Measurements from ENCODE around the gene ICAM1.

Gene ICAM1

DNA sequence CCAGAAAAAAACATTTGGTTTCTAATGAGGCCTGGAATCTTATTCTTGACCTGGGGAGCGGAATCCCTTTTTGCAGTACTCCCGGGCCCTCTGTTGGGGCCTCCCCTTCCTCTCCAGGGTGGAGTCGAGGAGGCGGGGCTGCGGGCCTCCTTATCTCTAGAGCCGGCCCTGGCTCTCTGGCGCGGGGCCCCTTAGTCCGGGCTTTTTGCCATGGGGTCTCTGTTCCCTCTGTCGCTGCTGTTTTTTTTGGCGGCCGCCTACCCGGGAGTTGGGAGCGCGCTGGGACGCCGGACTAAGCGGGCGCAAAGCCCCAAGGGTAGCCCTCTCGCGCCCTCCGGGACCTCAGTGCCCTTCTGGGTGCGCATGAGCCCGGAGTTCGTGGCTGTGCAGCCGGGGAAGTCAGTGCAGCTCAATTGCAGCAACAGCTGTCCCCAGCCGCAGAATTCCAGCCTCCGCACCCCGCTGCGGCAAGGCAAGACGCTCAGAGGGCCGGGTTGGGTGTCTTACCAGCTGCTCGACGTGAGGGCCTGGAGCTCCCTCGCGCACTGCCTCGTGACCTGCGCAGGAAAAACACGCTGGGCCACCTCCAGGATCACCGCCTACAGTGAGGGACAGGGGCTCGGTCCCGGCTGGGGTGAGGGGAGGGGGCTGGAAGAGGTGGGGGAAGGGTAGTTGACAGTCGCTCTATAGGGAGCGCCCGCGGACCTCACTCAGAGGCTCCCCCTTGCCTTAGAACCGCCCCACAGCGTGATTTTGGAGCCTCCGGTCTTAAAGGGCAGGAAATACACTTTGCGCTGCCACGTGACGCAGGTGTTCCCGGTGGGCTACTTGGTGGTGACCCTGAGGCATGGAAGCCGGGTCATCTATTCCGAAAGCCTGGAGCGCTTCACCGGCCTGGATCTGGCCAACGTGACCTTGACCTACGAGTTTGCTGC, 16.1 kb downstream of the ICAM1 start, which contains the start of gene ICAM4:
Gene ICAM4, plus strand, starts transcription at position 153 of the 935 bp plus-strand sequence. Its CDS starts 58 bp downstream, at position 211.
- peaks cover 19% of the 10 kb centered on the region for H3K36me3 ChIP-seq (ENCODE audit: insufficient read depth, low read length)
- peaks cover 21% of the 10 kb centered on the region for H3K27me3 ChIP-seq (ENCODE audit: insufficient read depth, low read length)
- no peak within 1 kb of the TSS for H2AFZ ChIP-seq (ENCODE audit: low read depth, low read length)
- no peak within 1 kb of the TSS for H3K4me3 ChIP-seq (ENCODE audit: low read length)
- H3K4me1 ChIP-seq (ENCODE audit: insufficient read depth, low read length): peaks cover 29% of the 10 kb centered on the region
- no peaks in the 10 kb centered on the region for H3K9me3 ChIP-seq (ENCODE audit: low read length)

DNA sequence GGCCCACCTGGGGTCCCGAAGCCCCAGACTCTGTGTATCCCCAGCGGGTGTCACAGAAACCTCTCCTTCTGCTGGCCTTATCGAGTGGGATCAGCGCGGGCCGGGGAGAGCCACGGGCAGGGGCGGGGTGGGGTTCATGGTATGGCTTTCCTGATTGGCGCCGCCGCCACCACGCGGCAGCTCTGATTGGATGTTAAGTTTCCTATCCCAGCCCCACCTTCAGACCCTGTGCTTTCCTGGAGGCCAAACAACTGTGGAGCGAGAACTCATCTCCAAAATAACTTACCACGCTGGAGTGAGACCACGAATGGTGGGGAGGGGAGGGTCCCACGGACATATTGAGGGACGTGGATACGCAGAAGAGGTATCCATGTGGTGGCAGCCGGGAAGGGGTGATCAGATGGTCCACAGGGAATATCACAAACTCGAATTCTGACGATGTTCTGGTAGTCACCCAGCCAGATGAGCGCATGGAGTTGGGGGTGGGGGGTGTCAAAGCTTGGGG, 17.8 kb downstream of the ICAM1 start:
- H3K4me1 ChIP-seq (ENCODE audit: insufficient read depth, low read length): peaks cover 30% of the 10 kb centered on the region
- peaks cover 18% of the 10 kb centered on the region for H3K36me3 ChIP-seq (ENCODE audit: insufficient read depth, low read length)
- peak overlapping the region; percentile 52 for H2AFZ ChIP-seq (ENCODE audit: low read depth, low read length)
- peak overlapping the region; percentile 50 for H3K4me3 ChIP-seq (ENCODE audit: low read length)
- H3K27me3 ChIP-seq (ENCODE audit: insufficient read depth, low read length): peaks cover 34% of the 10 kb centered on the region
- H3K9me3 ChIP-seq (ENCODE audit: low read length): peaks cover 3% of the 10 kb centered on the region

DNA sequence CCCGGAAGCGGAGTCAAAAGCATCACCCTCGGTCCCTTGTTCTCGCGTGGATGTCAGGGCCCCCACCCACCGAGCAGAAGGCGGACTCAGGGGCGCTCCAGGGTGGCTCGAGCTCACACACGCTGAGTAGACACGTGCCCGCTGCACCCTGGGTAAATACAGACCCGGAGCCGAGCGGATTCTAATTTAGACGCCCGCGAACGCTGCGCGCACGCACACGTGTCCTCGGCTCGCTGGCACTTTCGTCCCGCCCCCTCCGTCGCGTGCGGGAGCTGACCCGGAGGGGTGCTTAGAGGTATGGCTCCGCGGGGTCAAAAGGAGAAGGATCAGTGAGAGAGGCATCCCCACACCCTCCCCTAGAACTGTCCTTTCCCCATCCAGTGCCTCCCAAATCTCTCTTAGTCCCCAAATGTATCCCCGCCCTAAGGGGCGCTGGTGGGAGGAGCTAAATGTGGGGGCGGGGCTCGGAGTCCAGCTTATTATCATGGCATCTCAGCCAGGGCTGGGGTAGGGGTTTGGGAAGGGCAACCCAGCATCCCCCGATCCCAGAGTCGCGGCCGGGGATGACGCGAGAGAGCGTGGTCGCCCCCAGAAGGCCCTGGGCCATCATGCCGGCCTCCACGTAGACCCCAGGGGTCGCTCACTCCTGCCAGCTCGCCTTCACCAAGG, 18.4 kb downstream of the ICAM1 start:
- Histone ChIP-seq H3K4me1 (ENCODE audit: insufficient read depth, low read length) (peaks cover 30% of the 10 kb centered on the region), H3K9me3 (ENCODE audit: low read length) (peaks cover 5% of the 10 kb centered on the region), H3K4me3 (ENCODE audit: low read length) (peak overlapping the region; percentile 50), H3K36me3 (ENCODE audit: insufficient read depth, low read length) (peaks cover 12% of the 10 kb centered on the region), H2AFZ (ENCODE audit: low read depth, low read length) (peak overlapping the region; percentile 52), H3K27me3 (ENCODE audit: insufficient read depth, low read length) (peaks cover 34% of the 10 kb centered on the region)

DNA sequence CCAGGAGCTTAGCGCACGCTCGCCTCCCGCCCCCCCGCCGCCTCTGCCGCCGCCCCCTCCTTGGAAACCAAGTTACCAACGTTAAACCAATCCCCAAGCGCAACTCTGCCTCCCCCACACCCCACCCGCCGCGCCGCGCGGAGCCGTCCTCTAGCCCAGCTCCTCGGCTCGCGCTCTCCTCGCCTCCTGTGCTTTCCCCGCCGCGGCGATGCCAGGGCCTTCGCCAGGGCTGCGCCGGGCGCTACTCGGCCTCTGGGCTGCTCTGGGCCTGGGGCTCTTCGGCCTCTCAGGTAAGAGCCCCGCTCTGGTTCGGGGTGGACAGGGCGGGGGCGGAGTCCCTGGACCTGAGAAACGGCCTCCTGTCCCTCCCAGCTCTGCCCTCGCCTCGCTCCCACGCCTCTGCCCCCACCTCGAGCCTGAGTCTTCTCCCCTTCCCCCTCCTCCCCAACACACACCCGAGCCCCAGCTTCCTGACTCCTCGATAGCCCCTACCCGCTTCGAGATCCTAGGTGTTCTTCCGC, 19.0 kb downstream of the ICAM1 start, which contains the start of gene ICAM5:
Gene ICAM5, plus strand, starts transcription at position 117 of the 521 bp plus-strand sequence. Its CDS starts 92 bp downstream, at position 209.
- H3K4me1 ChIP-seq (ENCODE audit: insufficient read depth, low read length): peaks cover 30% of the 10 kb centered on the region
- H3K36me3 ChIP-seq (ENCODE audit: insufficient read depth, low read length): peaks cover 9% of the 10 kb centered on the region
- peak within 1 kb of the TSS; percentile 65 for H2AFZ ChIP-seq (ENCODE audit: low read depth, low read length)
- H3K4me3 ChIP-seq (ENCODE audit: low read length): peak within 1 kb of the TSS; percentile 50
- H3K27me3 ChIP-seq (ENCODE audit: insufficient read depth, low read length): peaks cover 37% of the 10 kb centered on the region
- peaks cover 5% of the 10 kb centered on the region for H3K9me3 ChIP-seq (ENCODE audit: low read length)

DNA sequence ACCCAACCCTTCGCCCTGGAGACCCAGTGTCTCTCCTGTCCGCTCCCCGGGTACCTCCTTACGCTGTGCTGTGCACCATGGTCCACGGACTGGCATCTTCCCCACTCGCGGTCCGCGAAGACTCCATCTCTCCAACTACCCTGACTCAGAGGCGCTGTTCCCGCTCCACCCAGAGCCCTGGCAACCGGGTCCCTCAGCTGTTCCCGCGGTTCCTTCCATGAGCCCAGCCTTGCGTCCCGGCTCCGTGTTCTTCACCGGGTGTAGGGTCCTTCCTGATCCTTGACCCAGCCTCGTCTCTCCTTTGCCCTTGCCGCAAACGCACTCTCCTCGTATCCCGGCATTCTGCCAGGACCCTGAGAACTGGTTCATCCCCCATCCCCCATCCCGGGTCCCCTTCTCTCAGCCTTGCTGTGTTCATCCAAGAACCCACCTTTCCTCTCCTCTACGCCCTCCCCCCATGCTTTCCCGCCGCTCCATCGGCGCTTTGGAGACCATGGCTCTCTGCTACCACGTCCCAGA, 19.5 kb downstream of the ICAM1 start:
- peak overlapping the region; percentile 50 for H3K4me3 ChIP-seq (ENCODE audit: low read length)
- H3K36me3 ChIP-seq (ENCODE audit: insufficient read depth, low read length): peaks cover 4% of the 10 kb centered on the region
- peaks cover 5% of the 10 kb centered on the region for H3K9me3 ChIP-seq (ENCODE audit: low read length)
- peaks cover 30% of the 10 kb centered on the region for H3K4me1 ChIP-seq (ENCODE audit: insufficient read depth, low read length)
- H2AFZ ChIP-seq (ENCODE audit: low read depth, low read length): no peak overlapping the region
- peaks cover 41% of the 10 kb centered on the region for H3K27me3 ChIP-seq (ENCODE audit: insufficient read depth, low read length)

DNA sequence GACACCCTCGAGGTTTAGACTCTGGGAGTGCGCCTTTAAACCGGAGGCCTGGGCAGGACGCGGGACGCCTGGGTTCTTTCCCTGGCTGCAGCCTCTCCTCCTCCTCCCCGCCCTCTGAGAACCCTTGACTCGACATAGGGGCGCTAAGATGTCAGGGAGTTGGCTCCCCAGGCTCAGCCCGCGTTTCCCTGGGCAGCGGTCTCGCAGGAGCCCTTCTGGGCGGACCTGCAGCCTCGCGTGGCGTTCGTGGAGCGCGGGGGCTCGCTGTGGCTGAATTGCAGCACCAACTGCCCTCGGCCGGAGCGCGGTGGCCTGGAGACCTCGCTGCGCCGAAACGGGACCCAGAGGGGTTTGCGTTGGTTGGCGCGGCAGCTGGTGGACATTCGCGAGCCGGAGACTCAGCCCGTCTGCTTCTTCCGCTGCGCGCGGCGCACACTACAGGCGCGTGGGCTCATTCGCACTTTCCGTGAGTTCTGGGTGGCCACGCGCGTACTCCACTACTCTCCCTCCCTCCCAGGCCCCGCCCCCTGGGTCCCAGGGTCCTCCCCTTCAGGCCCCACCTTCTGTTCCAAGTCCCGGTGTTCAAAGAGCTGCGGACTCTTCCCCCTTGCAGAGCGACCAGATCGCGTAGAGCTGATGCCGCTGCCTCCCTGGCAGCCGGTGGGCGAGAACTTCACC, 20.1 kb downstream of the ICAM1 start:
- H3K4me1 ChIP-seq (ENCODE audit: insufficient read depth, low read length): peaks cover 31% of the 10 kb centered on the region
- peak overlapping the region; percentile 65 for H2AFZ ChIP-seq (ENCODE audit: low read depth, low read length)
- H3K36me3 ChIP-seq (ENCODE audit: insufficient read depth, low read length): no peaks in the 10 kb centered on the region
- peak overlapping the region; percentile 50 for H3K4me3 ChIP-seq (ENCODE audit: low read length)
- H3K9me3 ChIP-seq (ENCODE audit: low read length): peaks cover 5% of the 10 kb centered on the region
- peaks cover 47% of the 10 kb centered on the region for H3K27me3 ChIP-seq (ENCODE audit: insufficient read depth, low read length)

DNA sequence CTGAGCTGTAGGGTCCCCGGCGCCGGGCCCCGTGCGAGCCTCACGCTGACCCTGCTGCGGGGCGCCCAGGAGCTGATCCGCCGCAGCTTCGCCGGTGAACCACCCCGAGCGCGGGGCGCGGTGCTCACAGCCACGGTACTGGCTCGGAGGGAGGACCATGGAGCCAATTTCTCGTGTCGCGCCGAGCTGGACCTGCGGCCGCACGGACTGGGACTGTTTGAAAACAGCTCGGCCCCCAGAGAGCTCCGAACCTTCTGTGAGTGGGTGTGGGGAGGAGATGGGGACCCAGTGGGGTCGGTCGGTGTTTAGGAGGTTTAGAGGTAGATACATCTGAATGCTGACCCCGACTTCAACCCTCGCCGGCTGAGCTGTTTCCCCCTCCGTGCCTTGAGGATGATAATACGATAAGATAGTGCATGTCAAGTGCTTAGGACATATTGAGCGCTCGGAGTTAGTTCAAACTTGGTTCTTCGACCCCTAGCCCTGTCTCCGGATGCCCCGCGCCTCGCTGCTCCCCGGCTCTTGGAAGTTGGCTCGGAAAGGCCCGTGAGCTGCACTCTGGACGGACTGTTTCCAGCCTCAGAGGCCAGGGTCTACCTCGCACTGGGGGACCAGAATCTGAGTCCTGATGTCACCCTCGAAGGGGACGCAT, 20.8 kb downstream of the ICAM1 start:
- Histone ChIP-seq H2AFZ (ENCODE audit: low read depth, low read length) (peak overlapping the region; percentile 65), H3K4me3 (ENCODE audit: low read length) (peak overlapping the region; percentile 50), H3K27me3 (ENCODE audit: insufficient read depth, low read length) (peaks cover 49% of the 10 kb centered on the region), H3K4me1 (ENCODE audit: insufficient read depth, low read length) (peaks cover 36% of the 10 kb centered on the region), H3K36me3 (ENCODE audit: insufficient read depth, low read length) (no peaks in the 10 kb centered on the region), H3K9me3 (ENCODE audit: low read length) (peaks cover 5% of the 10 kb centered on the region)

DNA sequence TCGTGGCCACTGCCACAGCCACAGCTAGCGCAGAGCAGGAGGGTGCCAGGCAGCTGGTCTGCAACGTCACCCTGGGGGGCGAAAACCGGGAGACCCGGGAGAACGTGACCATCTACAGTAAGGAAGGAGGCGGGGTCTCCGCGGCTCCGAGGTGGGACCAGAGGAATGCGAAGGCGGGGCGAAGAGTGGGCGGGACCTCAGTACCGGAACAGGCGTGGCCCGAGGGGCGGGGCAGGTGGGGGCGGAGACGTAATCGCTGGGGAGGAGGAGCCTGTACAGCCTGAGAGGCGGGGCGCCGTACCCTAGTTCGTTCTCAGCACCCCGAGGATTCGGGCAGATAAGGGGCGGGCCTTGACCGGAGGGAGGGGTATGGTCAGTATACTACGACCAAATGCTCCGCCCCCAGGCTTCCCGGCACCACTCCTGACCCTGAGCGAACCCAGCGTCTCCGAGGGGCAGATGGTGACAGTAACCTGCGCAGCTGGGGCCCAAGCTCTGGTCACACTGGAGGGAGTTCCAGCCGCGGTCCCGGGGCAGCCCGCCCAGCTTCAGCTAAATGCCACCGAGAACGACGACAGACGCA, 21.4 kb downstream of the ICAM1 start:
- no peaks in the 10 kb centered on the region for H3K36me3 ChIP-seq (ENCODE audit: insufficient read depth, low read length)
- H3K9me3 ChIP-seq (ENCODE audit: low read length): peaks cover 5% of the 10 kb centered on the region
- peaks cover 49% of the 10 kb centered on the region for H3K27me3 ChIP-seq (ENCODE audit: insufficient read depth, low read length)
- H3K4me1 ChIP-seq (ENCODE audit: insufficient read depth, low read length): peaks cover 36% of the 10 kb centered on the region
- H3K4me3 ChIP-seq (ENCODE audit: low read length): peak overlapping the region; percentile 50
- peak overlapping the region; percentile 65 for H2AFZ ChIP-seq (ENCODE audit: low read depth, low read length)

DNA sequence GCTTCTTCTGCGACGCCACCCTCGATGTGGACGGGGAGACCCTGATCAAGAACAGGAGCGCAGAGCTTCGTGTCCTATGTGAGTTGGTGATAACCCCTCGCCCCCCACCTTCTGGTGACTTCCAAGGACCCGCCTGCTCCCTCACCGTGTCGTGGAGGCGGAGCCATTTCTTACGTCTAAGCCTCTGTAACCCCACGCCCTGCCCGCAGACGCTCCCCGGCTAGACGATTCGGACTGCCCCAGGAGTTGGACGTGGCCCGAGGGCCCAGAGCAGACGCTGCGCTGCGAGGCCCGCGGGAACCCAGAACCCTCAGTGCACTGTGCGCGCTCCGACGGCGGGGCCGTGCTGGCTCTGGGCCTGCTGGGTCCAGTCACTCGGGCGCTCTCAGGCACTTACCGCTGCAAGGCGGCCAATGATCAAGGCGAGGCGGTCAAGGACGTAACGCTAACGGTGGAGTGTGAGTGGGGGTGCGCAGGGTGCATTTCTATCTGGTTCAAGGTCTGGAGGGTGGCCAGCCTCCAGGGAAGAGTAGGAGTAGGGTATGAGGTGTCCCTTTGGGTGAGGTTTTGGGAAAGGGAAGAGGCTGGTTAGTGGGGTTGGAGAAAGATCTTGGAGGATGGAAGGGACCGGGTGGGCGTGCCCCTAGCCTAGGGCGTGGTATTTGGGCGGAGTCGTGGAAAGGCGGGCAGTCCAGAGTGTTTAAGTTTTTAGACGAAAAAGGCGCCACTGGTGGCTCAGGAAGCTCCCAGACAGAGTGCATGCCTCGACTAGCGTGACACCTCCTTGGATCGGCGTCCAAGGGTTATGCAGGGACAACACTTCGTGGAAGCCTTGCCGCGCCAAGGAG, 22.1 kb downstream of the ICAM1 start:
- Histone ChIP-seq H3K4me3 (ENCODE audit: low read length) (peak overlapping the region; percentile 50), H2AFZ (ENCODE audit: low read depth, low read length) (peak overlapping the region; percentile 65), H3K4me1 (ENCODE audit: insufficient read depth, low read length) (peaks cover 36% of the 10 kb centered on the region), H3K9me3 (ENCODE audit: low read length) (peaks cover 5% of the 10 kb centered on the region), H3K27me3 (ENCODE audit: insufficient read depth, low read length) (peaks cover 49% of the 10 kb centered on the region), H3K36me3 (ENCODE audit: insufficient read depth, low read length) (no peaks in the 10 kb centered on the region)

DNA sequence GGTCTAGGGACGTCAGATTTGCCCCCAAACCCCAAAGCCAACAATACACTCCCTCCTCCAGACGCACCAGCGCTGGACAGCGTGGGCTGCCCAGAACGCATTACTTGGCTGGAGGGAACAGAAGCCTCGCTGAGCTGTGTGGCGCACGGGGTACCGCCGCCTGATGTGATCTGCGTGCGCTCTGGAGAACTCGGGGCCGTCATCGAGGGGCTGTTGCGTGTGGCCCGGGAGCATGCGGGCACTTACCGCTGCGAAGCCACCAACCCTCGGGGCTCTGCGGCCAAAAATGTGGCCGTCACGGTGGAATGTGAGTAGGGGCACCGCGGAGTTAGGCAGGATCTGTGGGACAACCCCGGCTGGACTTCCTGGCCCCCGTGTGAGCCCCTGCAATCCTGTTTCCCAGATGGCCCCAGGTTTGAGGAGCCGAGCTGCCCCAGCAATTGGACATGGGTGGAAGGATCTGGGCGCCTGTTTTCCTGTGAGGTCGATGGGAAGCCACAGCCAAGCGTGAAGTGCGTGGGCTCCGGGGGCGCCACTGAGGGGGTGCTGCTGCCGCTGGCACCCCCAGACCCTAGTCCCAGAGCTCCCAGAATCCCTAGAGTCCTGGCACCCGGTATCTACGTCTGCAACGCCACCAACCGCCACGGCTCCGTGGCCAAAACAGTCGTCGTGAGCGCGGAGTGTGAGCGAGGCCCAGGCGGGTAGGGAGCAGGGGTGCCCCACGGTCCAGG, 22.9 kb downstream of the ICAM1 start:
- no peaks in the 10 kb centered on the region for H3K36me3 ChIP-seq (ENCODE audit: insufficient read depth, low read length)
- H2AFZ ChIP-seq (ENCODE audit: low read depth, low read length): no peak overlapping the region
- H3K9me3 ChIP-seq (ENCODE audit: low read length): peaks cover 5% of the 10 kb centered on the region
- H3K27me3 ChIP-seq (ENCODE audit: insufficient read depth, low read length): peaks cover 49% of the 10 kb centered on the region
- H3K4me3 ChIP-seq (ENCODE audit: low read length): no peak overlapping the region
- peaks cover 35% of the 10 kb centered on the region for H3K4me1 ChIP-seq (ENCODE audit: insufficient read depth, low read length)

DNA sequence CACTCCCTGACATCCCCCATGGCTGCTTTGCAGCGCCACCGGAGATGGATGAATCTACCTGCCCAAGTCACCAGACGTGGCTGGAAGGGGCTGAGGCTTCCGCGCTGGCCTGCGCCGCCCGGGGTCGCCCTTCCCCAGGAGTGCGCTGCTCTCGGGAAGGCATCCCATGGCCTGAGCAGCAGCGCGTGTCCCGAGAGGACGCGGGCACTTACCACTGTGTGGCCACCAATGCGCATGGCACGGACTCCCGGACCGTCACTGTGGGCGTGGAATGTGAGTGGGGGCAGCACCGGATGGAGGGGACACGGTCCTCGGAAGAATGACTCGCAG, 23.4 kb downstream of the ICAM1 start:
- Histone ChIP-seq H3K4me1 (ENCODE audit: insufficient read depth, low read length) (peaks cover 30% of the 10 kb centered on the region), H3K4me3 (ENCODE audit: low read length) (no peak overlapping the region), H3K27me3 (ENCODE audit: insufficient read depth, low read length) (peaks cover 49% of the 10 kb centered on the region), H3K9me3 (ENCODE audit: low read length) (peaks cover 5% of the 10 kb centered on the region), H2AFZ (ENCODE audit: low read depth, low read length) (no peak overlapping the region), H3K36me3 (ENCODE audit: insufficient read depth, low read length) (no peaks in the 10 kb centered on the region)
